ENCODE results near the gene BAHCC1.

The BAHCC1 gene

DNA sequence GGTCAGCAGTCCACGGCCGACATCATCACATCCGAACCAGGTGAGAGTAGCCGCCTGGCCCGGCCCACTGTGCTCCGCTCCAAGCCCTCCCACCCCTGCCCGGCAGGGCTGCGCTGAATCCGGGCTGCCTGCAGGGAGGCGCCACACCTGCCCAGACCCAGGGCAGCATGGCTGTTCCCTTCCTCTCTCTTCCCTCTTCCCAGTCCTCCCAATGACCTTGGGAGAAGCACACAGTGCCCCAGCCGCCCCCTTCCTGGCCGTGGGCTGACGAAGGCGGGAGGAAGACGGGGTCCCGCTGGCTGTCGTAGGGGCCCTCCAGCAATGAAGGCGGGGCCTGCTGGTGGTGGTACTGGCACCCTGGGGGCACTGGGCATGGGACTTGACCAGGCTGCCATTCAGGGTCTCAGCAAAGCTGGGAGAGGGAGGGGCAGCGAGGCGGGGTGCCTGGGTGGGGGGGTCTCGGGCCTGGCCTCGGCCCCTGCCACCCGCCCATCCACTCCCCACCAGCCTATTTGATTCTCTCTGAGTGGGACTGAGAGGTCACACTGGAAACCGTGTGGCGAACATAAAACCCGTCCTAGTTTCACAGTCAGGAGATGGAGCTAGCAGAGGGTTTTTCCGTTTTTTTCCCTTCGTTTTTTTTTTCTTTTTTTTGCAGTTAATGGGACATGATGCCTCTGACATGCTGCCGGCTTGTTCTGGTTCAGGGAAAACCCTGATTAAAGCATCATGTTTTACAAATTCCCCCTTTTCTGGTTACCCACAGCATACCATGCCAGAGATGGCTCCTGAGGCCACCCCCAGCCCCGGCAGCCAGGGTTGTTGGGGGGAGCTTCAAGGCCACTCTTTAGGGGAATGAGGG is 50.6 kb downstream of the BAHCC1 start:
- Histone ChIP-seq H3K27ac (ENCODE audit: extremely low read depth, low read depth, low read length) (no peak overlapping the region), H3K9me3 (ENCODE audit: control insufficient read depth, insufficient read depth, low read depth, low read length) (no peaks in the 10 kb centered on the region), H3K4me1 (ENCODE audit: control insufficient read depth, insufficient read depth, low read length) (no peaks in the 10 kb centered on the region), H3K36me3 (ENCODE audit: control insufficient read depth in 2 of 2, insufficient read depth in 1 of 2, low read length in 2 of 2) (peaks cover 0 to 44% of the 10 kb centered on the region in 2 experiments; a peak in 1 of 3 replicates), H3K4me3 (ENCODE audit: low read depth, low read length) (no peak overlapping the region)
- ChIA-PET POLR2A (interaction anchor here (0.5 to 0.8 kb wide), 3 partner anchors 49 to 151 kb away, joined by 3 to 4 read pairs (median 3); partner anchors contain the start of gene SLC38A10), CTCF (interaction anchor here (0.6 to 1.4 kb wide), 5 partner anchors 26 to 193 kb away, joined by 3 to 7 read pairs (median 4); no protein-coding TSS in a partner anchor)
- TF ChIP-seq, protein P1, sequence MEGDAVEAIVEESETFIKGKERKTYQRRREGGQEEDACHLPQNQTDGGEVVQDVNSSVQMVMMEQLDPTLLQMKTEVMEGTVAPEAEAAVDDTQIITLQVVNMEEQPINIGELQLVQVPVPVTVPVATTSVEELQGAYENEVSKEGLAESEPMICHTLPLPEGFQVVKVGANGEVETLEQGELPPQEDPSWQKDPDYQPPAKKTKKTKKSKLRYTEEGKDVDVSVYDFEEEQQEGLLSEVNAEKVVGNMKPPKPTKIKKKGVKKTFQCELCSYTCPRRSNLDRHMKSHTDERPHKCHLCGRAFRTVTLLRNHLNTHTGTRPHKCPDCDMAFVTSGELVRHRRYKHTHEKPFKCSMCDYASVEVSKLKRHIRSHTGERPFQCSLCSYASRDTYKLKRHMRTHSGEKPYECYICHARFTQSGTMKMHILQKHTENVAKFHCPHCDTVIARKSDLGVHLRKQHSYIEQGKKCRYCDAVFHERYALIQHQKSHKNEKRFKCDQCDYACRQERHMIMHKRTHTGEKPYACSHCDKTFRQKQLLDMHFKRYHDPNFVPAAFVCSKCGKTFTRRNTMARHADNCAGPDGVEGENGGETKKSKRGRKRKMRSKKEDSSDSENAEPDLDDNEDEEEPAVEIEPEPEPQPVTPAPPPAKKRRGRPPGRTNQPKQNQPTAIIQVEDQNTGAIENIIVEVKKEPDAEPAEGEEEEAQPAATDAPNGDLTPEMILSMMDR (tag by site-specific recombination; IDR thresholded peaks at IDR 0.05), result 0 out of 2 replicates have a peak, but pooled peaks have one; percentile 30
- TF ChIP-seq ZNF514 (tag by site-specific recombination; IDR thresholded peaks at IDR 0.05) (no peak), ZNF341 (tag by site-specific recombination; IDR thresholded peaks at IDR 0.05; ENCODE audit: low read depth) (0 out of 2 replicates have a peak, but pooled peaks have one; percentile 26), GLIS2 (tag by site-specific recombination; IDR thresholded peaks at IDR 0.05) (peak; percentile 68; the same call in 1 of the 2 replicates), PRDM10 (tag by site-specific recombination; IDR thresholded peaks at IDR 0.05) (no peak), ZFHX2 (tag by site-specific recombination; conservative IDR thresholded peaks at IDR 0.05) (peak; percentile 56), KLF8 (tag by site-specific recombination; IDR thresholded peaks at IDR 0.05) (peak; percentile 66; the same call in 1 of the 2 replicates)

- H3K9me3 ChIP-seq (ENCODE audit: control insufficient read depth, insufficient read depth, low read depth, low read length), result no peaks in the 10 kb centered on the region
- H3K36me3 ChIP-seq (ENCODE audit: control insufficient read depth in 2 of 2, insufficient read depth in 1 of 2, low read length in 2 of 2), result peaks cover 0 to 44% of the 10 kb centered on the region in 2 experiments; a peak in 1 of 3 replicates
- no peaks in the 10 kb centered on the region for H3K4me1 ChIP-seq (ENCODE audit: control insufficient read depth, insufficient read depth, low read length)
- POLR2A ChIA-PET, result no interaction called here
- TF ChIP-seq SP2 (tag by site-specific recombination; IDR thresholded peaks at IDR 0.05), result no peak
- no peak for TF ChIP-seq ZNF701 (tag by site-specific recombination; IDR thresholded peaks at IDR 0.05)
- TF ChIP-seq ZNF677 (tag by site-specific recombination; IDR thresholded peaks at IDR 0.05), result no peak
- no peak for TF ChIP-seq ZNF555 (tag by site-specific recombination; conservative IDR thresholded peaks at IDR 0.05)
- no peak for TF ChIP-seq ZBTB11 (tag by site-specific recombination; conservative IDR thresholded peaks at IDR 0.05; ENCODE audit: low read depth)
- TF ChIP-seq ZNF112 (tag by site-specific recombination; IDR thresholded peaks at IDR 0.05), result no peak
- no peak for TF ChIP-seq ZNF350 (tag by site-specific recombination; IDR thresholded peaks at IDR 0.05)
- TF ChIP-seq, protein P2, sequence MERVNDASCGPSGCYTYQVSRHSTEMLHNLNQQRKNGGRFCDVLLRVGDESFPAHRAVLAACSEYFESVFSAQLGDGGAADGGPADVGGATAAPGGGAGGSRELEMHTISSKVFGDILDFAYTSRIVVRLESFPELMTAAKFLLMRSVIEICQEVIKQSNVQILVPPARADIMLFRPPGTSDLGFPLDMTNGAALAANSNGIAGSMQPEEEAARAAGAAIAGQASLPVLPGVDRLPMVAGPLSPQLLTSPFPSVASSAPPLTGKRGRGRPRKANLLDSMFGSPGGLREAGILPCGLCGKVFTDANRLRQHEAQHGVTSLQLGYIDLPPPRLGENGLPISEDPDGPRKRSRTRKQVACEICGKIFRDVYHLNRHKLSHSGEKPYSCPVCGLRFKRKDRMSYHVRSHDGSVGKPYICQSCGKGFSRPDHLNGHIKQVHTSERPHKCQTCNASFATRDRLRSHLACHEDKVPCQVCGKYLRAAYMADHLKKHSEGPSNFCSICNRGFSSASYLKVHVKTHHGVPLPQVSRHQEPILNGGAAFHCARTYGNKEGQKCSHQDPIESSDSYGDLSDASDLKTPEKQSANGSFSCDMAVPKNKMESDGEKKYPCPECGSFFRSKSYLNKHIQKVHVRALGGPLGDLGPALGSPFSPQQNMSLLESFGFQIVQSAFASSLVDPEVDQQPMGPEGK (tag by site-specific recombination; IDR thresholded peaks at IDR 0.05), result no peak
- TF ChIP-seq ZNF169 (tag by site-specific recombination; IDR thresholded peaks at IDR 0.05), result no peak
- TF ChIP-seq ZNF10 (tag by site-specific recombination; IDR thresholded peaks at IDR 0.05), result no peak
- no peak overlapping the region for H3K4me3 ChIP-seq (ENCODE audit: low read depth, low read length)
- H3K27ac ChIP-seq (ENCODE audit: extremely low read depth, low read depth, low read length), result no peak overlapping the region
- CTCF ChIA-PET, result interaction anchor here (1.2 to 1.4 kb wide), 2 partner anchors 37 to 194 kb away, joined by 5 to 7 read pairs; no protein-coding TSS in a partner anchor
Observed at GRCh38 chr17:81447331-81447933, 52.2 kb downstream of the BAHCC1 start.

Data from HEK293 (cell line).